NK-92 treated with Interleukin-12 subunit alpha and Interleukin-12 subunit beta, amount 100 ng/mL, for 24 hours (cell line): ENCODE results near the gene MTURN.

ENCODE experiments used
- DNase-seq: peaks from one replicate; lab custom pipeline; 2025; lab: John Stamatoyannopoulos, UW

MTURN gene

DNA sequence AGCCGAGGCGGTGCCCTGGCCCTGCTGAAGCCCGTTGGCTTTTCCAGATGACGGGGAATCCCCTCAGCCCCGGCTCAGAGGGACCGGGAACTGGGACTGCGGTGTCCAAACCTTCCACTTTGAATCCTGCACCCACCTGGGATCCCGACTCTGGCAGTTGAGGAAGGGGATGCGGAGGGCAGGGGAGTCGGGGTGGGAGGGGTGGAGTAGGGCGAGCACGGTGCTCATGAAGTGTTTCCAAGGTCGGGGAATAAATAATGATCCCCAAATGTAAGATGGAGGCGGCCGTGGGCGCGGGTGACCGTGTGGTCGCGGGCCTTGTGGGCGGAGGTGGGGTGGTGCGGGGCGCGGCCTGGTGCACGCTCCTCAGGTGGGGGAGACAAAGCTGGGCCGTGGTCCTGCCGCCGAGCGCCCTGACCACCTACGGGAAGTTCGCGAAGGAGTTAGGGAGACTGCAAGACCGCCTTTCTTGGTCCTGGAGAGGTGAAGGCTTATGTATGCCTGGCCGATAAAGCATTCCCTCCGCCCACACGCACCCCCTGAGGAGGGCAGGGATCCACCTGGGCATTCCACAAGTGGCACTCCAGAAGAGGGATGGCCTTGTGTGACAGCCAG, 1.4 kb downstream of the MTURN start:
- no peak for DNase-seq

DNA sequence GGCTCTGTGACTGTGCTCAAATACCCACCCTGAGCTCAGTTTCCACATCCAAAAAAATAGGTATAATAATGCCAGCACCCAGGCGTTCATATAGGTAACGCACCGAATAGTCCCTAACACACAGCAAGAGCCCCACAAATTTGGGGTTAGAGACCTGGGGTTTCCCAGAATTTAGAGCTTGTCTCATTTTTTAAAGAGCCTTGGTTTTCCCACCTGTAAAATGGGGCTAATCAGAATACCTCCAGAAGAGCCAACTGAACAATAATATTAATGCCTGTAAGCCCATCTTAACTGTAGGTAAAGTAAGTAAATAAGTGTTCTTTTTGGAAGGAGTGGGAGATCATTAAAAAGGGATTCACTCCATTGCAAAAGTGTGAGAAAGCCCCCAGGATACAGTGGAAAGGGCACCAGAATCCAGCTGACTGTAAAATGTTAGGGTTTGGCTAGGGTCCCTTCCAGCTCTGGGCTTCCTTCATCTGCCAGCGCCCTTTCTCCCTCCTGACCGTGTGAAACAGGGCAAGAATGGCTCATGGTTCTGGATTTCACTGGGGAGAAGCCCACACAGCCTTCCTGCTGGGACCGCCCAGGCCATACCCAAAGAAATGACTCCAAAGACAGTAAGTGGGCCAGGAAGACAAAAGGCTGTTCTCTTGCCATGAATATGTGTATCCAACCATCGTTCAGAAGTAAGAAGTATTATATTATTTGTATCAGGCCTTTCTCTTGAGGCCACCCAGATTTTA, 2.1 kb downstream of the MTURN start:
- no peak for DNase-seq

DNA sequence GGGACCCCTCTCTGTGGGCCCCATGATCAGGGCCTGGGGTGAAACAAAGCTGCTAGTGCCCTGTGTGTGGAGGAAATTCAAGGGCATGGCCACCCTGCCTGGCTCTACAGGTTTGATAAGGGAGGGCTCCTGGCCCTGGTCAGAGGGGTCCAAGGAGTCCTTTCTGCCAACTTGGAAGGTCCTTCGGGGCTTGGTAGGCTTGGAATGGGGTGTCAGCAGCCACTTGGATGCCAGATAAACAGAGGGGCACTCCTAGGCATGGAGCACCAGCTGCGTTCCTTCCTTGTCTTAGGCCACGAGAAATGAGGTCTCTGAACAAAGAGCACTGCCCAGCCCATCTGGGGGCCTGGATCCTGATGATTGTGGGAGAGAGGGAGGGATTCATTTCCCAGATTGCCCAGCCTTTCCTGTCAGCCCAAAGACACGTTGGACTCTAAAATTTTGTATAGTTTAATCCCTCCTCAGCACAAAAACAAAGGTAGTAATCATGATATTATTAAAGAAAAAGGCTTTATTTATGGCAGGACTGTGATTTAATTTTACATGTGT, 5.1 kb downstream of the MTURN start:
- no peak for DNase-seq

DNA sequence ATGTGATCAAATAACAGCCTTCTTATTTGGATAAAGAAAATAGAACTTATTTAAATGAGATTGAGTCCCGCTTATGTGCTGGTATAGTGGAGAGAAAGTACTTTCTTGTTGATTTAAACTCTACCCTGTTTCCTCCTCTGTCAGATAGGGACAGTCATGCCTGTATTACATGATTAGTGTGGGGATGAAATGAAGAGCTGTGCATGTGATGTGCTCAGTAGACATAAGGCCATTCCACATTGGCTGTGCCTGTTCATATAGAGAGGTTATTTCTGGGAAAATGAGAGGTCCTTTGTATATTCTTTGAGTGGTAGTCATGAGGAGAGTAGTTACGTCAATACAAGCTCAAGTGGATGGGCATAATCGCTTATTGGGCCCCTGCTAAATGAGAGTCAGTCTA, 5.7 kb downstream of the MTURN start:
- DNase-seq, result no peak

DNA sequence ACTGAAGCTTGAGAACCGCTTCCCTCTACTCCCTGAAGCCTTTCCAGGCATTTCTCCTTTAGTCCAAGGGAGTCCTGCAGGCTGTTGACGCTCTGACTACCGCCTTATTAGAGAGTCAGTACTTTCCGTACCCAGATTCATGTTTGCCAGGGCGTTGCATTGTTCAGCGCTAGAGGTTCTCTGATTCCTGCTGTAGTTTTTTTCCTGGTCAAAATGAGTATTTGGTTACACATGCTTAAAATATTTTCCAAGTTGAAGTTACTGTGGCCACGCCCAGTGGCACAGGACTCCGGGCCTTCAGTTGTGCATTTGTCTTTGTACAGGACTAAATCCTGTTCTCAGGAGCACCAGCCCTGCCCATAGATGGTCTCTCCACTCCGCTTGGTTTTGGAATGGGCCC, 7.9 kb downstream of the MTURN start:
- no peak for DNase-seq

DNA sequence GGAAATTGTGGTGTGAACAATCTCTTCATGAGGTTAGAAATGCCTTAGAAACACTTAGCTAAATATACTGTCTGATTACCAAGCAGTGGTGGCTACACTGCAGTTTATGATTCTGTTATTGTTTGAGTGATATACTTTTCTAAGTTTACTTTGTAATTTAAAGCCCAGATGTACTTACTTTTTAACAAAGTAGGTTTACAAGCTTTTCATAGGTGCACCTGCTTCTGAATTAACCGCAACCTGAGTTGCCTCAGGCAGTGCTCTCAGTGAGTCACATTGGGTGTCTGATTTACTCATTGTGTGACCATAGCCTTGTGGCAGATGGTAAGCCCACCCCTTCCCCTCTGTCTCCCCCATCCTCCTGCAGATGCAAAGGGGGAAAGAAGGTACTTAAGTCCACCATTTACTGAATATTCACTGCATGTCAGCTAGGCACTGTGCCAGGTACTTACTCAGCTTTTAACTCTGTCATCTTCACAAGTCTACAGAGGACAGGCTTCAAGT, 9.0 kb downstream of the MTURN start:
- no peak for DNase-seq

DNA sequence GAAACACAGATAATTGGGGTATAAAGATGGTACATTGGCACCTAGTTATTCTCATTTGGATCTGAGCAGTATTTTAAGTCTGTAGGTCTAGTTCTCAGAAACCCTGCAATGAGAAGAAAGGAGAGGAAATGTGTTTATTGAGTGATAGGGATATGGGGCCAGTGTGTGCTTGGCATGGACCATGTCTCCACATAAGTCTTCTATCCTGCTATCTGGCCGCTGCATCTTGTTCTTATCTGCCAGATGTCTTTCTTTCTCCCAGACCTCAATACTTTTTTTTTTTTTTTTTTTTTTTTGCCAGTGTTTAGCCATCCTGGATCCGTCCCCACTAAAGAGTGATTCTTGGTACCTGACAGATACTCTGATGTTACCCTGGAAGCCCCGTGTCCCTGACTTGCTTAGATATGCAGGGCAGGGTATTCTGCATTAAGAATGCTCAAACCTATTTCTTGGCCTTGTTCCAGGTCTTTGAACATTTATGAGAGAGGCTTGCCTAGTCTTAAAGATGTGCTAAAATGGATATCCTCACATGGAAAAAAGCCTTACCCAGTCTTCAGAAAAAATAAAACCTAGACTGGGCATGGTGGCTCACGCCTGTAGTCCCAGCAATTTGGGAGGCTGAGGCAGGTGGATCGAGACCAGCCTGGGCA, 10.0 kb downstream of the MTURN start:
- no peak for DNase-seq

DNA sequence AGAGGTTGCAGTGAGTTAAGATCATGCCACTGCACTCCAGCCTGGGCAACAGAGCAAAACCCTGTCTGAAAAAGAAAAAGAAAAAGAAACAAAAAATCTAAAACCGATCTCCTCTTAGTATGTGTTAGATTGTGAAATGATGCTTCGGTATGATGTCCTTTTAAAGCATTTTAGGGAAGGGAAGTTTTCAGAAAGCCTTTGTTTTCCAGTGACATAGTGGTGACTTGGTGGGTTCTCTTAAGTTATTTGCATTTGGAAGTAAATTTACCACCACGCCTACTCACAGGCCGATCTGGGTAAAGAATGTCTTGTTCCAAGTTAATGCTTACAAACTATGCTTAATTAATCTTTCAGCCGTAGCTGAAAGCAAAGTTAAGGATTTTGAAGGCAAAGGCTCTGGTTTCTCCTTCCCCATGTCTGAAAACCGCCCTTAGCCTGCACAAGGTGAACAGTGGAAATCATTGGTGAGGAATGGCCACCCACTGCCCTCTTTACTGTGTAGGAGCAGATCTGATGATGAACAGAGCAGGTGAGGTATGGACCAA, 10.7 kb downstream of the MTURN start:
- DNase-seq, result no peak

DNA sequence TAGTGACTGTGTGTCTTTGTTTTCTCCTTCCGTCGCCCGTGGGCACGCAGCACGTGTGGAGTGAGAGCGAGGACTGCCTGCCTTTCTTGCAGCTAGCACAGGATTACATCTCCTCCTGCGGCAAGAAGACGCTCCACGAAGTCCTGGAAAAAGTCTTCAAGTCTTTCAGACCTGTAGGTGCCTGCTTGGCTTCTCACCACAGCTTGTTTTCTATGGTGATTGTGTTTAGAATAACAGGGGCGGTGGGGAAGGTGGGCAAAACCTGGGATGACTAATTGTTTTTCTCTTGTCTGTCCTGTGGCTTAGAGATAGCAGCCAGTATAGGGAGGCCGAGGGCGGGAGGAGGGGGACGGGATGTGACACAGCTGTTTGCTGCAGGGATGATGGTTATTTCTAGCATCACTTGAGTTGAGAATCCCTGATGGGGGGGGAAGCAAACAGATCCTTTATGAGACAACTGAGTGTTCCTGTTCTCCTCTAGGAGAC, 11.4 kb downstream of the MTURN start:
- no peak for DNase-seq

DNA sequence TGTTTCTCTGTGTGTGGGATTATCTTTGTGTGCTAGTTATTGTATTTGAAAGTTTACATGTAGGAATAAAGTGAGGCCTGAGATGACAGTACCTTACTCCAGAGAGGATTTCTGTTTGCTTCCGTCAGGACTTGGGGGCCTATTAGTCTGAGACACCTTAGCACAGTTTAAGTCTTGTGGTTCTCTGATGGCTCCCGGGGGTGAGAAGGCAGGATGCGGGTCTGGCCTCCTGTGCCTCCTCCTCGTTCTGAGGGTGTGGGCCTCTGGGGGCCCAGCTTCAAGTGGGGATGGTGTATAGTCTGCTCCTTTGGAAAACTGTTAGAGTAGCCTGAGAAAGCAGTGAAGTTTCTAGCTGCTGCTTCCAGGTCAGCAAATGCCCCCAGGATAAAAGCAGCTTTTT, 12.4 kb downstream of the MTURN start:
- DNase-seq, result no peak

DNA sequence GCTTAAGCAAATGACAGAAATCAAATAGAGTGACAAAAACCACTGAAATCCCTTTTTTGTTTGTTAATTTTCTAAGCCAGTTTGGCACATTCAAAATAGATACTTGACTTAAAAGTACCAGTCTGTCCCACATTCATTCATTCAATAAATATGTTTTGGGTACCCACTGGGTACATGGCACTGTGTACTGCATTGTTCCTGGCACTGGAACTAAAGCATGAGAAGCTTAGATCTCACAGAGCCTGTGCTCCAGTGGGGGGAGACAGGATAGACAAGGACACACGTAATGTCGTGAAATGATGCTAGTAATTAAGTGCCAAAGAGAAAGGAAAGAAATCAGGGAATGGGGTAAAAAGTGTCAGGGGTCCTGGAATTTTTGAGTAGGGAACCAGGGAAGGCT, 13.0 kb downstream of the MTURN start:
- no peak for DNase-seq

DNA sequence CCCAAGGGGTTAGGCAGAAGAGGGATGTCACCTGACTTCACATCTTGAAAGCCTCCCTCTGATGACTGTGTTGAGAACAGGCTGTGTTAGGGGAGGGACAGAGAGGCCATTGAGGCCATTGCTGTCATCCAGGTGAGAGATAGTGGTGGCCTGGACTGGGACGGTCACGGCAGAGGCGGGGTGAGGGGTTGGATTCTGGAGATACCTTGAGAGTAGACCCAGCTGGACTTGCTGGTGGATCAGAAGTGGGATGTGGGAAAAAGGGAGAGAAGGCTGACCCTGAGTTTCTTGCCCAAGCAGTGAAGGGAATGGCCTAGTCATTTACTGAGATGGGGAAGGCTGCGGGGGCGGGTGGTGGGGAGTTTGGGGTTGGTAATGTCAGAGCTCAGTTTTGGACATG, 13.6 kb downstream of the MTURN start:
- no peak for DNase-seq

DNA sequence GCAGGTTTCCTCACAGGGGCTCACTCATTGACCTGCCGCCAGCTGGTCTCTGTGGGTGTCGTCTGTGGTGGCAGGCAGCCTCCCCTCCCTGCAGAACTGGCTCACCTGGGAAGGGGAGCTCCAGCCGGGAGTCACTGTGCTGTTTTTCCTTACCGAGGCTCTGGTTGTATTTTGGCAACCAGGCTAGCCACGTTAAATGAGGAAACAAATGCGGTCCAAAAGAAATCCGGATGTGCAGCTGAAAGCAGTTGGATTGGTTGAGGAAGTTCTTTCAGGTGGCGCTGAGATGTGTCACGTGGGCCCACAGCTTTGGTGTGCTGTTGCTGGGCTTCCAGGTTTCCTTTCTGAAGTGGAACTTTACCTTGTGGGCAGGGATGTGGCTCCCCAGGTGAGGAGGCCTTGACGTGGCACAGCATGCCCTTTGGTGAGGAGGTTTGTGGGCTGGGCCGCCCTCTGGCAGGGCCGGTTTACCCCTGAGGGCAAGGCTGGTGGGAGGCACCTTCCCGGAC, 14.2 kb downstream of the MTURN start:
- DNase-seq, result no peak

DNA sequence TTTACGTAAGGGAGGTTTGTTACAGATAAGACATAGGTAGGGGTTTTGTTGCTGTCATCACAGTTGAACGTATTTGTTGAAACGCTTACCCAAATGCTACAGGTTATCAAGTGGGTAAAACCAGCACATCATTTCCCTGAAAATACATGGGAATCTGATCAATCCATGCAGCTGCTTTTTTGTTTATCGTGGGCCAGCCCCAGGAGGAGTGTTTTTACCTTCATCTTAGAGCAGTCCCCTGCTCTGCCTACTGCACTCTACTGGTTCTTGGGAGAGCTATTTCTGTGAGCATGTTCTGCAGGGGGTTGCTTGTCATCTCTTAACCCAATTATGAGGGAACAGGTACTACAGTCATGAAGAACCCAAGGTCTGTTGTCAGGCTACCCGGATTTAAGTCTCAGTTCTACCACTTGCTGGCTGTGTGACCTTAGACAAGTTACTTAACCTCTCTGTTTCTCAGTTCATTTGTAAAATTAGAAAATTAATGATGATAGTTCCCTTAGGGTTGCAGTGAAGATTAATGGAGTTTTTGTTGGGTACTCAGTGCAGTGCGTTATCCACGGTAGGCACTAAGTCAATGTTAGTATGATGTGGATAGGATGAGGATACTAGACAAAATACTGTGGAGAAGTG, 15.0 kb downstream of the MTURN start:
- DNase-seq, result no peak

DNA sequence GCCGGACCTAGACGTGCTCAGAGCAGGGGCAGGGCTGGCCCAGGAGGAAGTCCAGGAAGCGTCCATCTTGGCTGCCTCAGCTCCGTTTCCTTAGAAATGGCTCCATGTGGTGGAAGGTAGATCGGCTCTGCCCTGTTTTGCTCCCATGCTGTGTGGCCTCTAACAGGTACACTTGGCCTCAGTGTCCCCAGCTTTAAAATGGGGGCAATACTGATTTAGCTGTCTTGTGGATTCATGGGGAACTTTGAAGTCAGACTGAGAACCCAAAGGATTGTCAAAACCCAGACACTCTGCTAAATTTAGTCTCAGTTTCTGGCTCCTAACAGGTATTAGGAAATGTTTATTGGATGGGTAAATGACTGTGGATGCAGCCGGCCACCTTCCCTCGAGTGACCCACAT, 15.9 kb downstream of the MTURN start:
- DNase-seq, result no peak

DNA sequence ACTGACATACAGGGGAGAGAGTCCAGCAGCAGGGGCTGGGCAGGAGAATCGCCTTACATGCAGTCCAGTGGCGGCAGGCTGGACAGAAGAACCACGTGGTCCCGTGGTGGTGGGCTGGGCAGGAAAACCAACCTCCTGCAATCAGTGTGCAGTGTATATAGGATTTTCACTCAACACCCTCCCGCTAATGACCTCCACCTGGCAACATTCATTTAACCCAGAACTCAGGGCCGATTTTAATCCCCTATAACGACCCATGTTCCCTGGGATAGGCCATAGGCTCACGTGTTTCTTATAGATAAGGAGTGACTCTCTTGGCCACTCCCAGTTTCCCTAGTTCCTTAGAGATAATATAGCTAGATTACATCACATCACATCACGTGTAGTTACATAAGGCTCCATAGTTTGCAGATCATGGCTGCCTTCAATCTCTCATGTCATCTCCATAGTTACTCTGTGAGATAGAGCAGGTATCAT, 19.4 kb downstream of the MTURN start:
- DNase-seq, result no peak

DNA sequence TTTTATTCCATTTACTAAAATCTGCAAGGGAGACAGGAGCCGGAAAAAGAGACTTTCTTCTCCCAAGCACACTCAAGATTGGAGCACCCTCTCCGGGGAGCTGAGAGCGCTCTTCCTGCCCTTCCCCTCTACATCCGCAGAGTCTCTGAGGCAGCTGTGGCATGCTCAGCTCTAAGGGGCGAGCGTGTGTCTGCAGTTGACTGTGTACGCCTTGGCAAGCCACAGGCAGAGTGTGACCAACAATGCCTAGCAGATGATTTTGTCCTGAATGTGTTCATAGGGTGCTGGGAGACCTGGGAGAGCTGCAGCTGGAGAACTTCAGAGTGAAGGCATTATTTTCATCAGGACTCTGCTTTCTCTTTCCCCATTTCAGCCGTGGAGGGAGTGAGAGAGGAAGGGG, 20.7 kb downstream of the MTURN start:
- no peak for DNase-seq

DNA sequence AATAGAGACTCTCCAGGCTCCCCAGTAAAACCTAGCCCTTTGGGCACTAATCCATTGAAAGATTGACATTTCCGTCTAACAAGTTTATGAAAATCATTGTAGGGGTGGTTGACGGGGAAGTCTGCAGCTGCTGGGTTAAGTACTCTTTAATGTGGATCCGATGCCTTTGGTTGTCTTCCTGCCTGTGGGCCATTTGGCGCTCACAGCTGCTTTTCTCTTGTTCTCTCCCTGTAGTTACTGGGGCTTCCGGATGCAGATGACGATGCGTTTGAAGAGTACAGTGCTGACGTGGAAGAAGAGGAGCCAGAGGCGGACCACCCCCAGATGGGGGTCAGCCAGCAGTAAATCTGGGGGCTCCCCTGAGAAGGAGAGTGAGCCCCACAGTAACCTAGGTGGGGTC, 22.4 kb downstream of the MTURN start:
- no peak for DNase-seq

DNA sequence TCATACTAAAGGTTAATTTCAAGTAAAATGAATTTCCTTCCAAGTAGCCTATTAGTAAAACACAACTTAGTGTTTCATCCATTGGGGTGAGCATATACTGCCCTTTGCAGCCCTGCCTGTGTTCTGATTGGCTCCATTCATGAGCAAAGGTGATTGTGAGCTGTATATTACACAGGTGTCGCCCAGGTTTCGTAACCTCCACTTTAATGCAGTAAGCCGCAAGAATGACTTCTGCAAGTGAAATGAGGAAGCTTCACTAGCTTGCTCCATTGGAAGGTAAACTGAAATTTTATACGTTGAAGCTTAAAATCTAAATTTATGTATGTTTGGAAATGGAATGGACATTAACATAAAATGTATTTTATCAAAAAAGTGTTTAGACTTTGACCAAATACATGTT, 24.4 kb downstream of the MTURN start:
- no peak for DNase-seq

DNA sequence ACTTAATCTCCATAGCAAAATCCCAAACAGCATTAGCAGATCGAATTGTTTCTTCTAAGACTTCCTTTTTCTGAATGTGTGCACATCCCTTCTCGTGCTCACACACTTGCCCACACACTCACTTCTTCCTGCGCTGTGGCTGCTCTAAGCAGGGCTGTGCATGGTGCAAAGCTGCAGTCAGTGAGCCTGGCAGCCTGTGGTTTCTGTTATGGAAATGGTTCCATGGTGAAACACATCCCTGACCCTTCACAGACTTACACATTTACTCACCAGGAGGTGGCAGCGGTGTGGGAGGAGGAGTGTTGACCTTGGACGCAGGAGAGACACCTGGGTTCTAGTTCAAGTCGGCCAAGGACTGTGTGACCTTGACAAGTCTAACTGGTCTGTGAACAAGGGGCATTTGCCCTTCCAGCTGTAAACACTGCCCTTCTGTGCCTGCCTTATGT, 24.9 kb downstream of the MTURN start:
- no peak for DNase-seq

DNA sequence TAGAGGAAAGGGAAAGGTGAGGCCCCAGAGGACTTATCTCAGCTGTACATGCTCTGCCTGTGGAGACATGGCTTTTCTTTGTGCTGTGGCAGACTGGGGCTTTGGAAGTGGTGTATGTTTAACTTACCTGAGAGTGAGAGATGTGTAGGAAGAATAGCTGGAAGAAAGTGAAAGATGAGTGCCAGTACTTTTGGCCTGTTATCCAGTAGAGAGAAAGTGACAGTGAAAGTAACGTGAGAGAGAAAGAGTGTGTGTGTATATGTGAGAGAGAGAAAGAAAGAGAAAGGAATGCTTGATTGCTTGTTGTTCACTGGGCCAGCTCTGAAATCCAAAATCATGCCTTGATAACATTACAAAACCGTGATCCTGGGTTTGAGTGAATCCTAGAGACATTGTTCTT, 25.5 kb downstream of the MTURN start:
- DNase-seq, result no peak

DNA sequence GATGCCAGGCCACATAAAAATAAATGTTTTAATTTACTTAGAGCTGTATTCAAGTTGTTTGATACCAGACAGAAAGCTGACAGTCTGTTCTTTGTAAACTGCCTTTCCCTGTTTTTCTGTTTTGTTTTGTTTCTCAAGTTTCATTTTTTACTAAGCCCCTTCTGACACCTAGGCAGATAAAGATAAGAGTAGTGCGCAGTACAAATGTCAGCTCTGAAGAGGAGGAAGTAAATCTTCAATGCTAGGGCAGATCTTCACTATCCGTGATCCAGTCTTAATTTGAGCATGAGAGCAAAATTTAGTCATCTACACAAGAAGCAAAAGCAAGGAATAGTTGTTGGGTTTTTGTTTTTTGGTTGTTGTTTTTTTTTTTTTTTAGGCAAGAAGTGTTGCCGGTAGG, 27.3 kb downstream of the MTURN start:
- no peak for DNase-seq
